Stimulated activated CD4-positive, alpha-beta T cell treated with anti-CD3 and anti-CD28 coated beads, Interleukin-1b, Interleukin-23, amount 100 ng/mL, for 48 hours (primary cell): ENCODE measurements around the gene TACO1.
A peak's percentile ranks its signal among the peaks of the same experiment; 100 is the strongest.

Source experiments
- DNase-seq: peaks from one replicate; pipeline ENCODE4 v3.0.0-alpha.2; 2020

Gene TACO1

DNA sequence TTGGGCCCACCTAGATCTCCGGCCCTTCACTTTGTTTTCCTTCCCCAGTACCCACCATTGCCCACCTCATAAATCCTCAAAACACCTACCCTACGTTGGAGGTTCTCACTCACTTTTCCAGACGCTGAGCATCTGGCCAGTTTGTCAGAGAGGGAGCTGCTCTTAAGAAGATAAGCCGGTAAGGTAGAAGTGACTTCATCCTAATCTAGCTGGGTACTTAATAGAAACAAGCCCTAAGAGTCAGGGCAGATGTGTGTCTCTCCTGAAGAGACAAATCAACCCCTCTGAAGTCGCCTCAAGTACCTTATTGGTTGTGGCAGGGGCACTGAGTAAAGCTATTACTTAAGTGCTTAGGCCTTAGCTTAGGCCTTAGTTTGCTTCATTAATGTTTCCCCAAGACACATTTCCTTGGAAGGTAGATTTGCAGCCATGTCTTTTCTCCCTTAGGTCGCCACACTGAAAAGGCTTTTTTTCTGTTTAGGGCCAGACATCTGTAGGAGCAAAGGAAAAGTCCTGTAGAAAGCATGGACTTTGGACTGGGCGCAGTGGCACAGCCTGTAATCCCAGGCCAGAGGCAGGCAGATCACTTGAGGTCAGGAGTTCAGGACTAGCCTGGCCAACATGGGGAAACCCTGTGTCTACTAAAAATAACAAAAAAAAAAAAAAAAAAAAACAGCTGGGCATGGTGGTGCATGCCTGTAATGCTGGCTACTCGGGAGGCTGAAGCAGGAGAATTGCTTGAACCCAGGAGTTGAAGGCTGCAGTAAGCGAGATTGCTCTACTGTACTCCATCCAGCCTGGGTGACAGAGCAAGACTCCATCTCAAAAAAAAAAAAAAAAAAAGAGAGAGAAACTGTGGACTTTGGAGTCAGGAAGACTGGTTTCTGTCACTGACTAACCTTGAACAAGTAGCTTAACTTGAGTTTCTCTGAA lies 1.0 kb downstream of the TACO1 start:
- DNase-seq, result no peak

DNA sequence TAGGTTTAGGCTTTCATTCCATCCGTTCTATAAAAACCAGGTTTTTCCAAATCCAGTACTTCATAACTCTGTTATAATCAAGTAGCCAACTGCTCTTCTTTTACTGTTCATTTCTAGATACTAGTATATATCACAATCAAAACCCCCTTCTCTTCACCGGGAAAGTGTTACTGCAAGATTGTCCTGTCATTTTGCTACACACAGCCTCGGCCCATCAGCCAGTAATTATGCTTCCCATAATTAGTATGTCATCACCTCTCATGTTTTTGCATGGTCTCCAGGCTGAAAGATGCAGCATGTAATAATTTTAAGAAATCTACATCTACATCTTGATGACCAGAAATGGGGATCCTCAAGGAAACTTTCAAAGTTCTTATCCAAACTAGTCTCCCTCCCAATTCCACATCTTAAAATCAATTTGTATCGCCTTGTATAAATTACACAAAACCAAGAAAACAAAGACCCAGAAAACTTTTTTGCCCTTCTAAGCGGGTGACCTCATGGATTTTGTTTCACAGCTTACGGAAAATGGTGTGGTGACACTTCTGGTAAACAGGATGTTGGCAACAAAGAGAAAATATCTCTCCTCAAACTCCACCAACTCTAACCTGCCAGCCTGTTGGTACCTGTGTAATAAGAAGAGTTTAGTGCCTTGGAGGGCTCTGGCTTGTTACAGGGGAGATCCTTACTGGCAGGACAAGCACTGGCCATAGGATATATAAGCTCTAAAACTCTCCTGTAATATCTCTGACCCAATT lies 9.3 kb downstream of the TACO1 start:
- DNase-seq, result peak; percentile 26

DNA sequence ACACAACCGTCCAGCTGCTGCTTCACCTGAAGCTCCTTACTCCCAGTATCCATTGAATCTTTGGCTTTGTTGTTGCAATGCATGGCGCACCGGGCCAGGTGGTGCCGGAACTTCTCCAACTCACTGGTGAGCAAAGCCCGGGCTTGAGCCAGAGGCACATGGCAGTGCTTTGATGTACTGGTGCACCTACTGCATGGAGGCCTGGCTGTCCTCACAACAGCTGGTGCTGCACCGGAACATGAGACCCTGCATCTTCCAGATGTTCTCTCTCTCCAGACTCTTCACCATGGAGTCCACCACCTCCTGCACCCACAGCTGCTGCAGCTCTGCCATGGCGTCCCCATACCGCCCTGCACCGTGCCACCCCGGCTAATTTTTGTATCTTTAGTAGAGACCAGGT lies 10.2 kb downstream of the TACO1 start:
- no peak for DNase-seq

DNA sequence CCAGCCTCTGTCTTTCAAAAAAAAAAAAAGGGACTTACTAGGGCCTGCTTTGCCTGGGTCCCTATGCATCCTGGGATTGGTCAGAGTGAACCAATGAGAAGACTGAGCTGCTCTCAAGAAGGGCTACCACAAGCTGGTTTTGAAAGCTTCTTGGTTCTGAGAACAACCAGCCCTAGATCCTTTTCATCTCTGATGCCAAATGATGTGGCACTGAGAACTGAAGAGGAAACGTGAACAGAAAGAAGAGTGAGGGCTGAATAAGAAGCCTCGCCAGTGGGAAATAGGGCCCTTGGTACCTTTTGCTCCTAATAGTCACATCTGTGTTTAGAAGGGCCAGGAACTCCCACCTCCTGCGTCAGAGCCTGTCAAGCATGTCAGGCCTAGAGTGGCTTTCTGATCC lies 10.7 kb downstream of the TACO1 start:
- peak; percentile 43 for DNase-seq

DNA sequence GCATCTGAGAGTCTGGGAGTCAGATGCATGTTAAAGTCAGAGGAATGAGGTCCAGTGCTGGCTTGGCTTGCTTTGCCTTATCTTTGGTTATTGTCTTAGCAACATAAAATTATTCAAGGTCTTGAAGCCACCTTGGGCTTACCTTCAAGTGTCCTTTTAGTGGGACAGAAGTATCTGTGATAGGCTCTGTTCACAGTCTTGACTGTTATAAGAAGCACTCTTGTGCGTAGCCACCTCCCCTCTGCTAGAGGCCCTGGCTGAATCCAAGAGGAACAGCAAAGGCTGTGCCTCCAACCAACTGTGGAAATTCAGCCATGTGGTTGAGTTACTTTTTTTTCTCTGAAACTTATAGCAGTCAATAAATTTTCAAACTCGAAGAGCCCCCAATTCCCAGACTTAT lies 13.0 kb downstream of the TACO1 start:
- no peak for DNase-seq

DNA sequence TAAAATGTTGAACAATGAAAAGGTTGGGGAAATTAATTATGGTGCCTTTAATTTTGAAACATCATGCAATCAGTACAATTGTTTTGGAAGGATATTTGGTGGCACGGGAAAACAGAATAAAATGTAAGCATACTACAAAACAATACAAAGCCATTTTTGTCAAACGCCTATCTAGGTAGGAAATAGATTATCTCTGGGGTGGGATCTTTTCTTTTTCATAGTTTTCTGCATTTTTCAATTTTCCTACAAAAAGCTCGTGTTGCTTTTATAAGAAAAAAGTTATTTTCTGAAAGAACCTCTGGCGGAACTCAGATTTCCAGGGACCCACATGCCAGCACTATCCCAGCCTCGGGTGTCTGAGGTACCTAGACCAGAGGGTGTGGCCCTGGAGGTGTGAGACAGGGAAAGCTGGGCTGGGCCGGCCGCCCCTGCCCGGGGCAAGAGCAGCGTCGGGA lies 20.6 kb downstream of the TACO1 start:
- no peak for DNase-seq

DNA sequence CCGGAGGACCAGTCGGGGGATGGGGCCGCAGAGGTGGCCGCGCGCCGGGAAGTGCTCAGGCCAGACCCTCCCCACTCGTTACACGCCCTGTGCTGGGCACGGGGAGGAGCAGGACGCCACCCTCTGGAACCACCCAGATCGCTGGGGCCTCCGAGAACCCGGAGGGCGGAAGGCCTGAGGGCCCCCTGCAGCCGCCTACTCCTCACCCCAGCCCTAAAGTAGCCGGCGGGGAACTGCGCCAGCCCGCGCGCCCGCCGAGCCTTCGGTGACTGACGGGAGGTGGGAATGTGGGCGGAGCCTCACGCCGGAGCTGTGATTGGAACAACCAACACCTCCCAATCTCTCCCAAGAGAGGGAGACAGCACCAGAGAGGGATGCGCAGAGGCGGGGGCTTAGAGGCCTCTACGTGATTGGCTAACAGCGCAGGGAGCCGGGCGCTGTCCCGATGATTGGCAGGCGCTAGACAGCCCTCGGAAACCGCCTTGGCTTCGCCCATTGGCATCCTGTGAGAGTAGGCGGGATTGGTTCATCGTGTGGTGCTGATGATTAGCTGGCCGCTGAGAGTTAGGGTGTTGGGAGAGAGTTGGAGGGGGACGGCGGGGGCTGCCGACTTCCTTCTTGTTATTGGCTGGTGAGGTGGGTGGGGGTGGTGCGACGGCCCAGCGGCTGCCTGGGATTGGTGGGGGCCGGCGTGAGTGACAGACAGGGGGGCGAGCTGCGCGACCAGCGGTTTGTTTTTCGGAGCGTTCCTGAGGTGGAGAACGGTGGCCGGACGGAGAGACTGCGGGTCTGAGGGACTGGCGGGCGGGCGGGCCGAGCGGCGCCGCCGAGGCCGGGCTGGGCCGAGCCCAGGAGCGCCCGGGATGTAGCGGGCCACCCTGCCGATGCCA lies 21.2 kb downstream of the TACO1 start, which contains the start of gene MAP3K3:
Gene MAP3K3 (plus strand): TSS at position 734 of the 890 bp plus-strand sequence. CDS start 343 bp downstream, outside the sequence.
- peak; percentile 99 for DNase-seq

DNA sequence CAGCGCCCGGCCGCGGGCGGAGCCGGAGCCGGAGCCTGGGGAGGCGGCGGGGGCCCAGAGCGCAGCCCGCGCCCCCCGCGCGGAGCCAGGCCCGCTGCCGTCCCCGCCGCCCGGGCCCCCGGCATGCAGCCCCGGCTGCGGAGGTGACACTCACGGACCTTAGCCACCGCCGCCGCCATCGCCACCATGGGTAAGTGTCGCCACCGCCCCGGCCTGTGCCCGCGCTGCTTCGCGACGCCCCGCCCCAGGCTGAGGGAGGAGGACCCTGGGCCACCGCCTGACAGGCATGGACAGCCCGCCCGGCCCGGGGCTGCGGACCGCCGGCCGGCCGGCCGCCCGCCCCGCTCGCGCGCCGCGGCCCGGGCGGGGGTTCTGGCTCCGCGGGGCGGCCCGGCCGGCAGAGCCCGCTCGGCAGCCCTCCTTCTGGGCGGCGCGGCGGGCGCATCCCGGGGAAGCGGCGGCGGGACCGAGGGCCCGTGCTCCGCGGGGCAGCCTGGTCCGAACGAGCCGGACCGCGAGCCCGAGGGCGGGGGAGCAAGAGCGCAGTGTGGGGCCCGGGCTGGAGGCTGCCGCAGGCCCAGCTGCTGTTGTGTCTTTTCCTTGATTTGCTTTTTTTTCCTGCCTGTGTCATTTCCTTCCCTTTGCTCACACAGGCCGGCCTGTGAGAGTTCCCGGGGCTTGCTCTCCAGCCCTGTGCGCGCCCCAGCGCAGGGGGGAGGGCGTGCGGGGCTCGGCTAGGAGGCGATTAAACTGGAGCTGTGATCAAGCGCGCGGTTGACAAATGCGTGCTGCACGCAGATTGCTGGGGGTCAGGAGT lies 22.1 kb downstream of the TACO1 start:
- DNase-seq, result peak; percentile 49

DNA sequence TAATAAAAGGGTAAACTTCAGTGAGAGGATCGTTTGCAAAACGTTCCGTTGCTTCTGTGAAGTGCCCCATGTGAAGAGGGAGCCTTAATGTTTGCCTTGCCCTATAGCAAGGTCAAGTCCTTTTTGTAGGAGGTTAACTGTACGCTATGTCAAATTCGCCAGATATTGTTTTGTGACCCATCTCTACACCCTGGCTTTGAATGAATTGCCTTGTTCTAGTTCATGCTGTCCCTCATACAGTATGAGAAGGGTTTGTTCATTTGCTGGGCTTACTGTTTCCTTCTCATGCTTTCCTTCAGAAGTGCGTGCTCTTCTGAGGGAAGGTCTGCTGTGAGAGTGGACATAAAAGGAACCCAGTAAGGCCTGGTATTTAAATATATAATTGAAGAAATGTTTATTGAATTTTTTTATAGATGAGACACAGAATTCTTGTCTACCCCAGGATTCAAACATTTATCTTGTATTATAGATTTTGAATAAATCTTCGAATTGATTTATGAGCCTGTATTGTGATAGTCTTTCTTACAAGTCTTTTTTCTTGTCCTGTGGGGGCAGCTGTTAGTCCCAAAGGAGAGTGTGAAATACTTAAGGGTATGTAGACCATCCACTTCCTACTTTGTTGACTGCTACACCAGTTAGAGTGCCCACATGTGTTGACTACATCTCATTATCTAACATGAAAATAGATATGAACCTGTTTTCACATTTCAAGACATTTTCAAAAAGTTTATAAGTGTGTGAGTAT lies 23.3 kb downstream of the TACO1 start:
- DNase-seq, result no peak

DNA sequence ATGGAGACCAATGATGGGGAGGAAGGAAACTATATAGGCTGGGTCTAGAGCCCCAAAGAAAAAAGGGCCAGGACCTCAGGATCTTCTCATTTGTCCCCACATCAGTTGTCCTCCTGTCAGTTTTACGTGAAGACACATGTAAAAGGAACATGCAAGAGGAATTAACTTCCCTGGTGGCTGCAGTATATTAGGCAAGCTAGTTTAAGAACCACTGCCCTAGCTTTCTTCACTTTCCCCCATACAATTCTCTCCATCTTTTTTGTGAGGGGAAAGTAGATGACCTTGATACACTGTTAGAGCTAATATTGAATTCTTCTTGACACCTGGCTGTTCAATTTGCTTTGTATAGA lies 23.8 kb downstream of the TACO1 start:
- no peak for DNase-seq

DNA sequence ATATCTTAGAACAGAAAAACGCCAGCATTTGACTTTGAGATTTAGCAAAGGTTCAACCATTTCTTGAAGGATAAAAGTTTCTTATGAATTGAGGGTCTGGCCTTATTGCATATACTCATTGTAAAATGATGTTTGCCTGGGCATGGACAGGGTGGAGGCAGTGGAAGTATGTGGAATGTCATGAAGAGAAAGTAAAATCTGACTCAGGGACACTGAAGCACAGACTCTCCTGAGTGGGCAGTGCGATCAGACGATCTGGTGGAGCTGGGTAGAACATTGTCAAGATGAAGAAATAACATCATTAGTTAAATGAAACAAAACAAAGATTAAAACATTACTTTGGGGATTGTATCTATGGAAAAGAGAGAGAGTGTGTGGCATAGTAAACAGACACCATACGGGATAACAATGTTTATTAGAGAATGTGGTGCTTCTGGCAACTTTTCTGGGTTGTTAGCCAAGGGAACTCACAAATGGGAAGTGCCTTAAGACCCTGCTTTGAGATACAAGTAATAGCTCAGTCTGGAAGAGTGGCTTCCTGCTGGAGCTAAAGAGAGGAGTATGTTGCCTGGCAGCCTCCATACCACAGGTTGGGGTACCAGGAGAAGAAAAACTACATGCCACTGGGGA lies 26.0 kb downstream of the TACO1 start:
- no peak for DNase-seq

DNA sequence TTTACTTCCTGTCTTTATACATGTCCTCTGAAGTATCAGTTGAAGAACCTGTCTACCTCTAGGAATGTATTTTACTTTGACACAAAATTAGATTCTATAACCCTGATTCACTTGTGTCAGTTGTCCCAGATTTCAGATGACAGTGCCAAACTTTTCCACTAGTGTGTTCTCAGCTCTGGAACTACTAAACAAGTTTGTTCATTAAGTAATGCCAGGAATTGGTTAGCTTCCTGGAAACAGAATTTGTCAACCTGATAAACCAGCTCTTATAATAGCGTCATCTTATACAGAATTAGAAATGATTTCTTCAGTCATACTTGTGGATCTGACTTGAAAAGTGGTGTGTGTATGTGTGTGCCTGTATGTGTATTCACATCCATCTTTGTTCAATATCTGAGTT lies 28.9 kb downstream of the TACO1 start:
- no peak for DNase-seq

DNA sequence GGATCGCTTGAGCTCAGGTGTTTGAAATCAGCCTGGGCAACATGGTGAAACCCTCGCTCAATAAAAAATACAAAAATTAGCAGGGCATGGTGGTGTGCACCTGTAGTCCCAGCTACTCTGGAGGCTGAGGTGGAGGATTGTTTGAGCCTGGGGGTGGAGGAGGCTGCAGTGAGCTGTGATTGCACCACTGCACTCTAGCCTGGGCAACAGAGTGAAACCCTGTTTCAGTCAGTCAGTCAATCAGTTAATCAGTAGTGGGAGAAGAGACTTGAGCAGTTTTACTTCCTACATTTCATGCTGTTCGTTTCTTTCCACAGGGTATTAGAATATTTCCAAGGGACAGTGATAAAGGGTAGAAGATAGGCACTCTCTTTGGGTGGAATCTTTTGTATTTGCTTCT lies 30.4 kb downstream of the TACO1 start:
- DNase-seq, result no peak

DNA sequence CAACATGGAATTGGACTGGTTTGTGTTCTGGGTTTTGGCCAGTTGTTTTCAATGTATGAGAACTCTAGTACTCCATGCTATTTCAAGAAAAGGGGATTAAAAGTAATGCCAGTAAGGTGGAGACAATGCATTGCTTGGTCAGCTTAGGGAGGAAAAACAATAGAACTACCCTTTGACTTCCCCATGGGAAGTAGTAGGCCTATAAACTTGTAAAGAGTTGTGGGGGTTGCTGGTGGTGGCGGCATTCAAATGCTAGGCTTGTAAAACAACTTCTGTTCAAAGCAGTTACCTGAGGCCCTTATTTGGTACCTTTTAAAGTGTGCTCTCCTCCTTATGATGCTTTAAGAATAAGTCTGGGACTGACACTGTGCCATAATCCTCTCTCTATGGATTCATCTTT lies 30.9 kb downstream of the TACO1 start:
- DNase-seq, result no peak

DNA sequence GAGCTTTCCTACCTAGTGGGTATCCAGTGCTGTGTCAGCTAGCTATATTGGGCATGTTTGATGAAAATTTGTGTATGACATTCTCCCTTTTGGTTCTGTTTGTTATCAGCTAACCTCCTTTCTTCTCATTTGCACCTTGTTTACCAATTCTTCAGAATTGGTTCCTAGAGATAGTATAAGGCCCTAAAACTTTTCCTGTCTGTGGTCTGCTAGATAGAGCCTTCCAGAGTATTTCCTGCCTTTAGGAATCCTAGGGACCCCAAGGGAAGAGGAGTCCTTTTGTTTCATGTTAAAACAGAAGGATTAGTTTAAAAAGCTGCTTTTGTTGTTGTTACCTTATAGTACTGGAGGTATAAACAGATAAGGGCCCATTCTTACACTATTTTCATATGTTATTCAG lies 33.0 kb downstream of the TACO1 start:
- no peak for DNase-seq

DNA sequence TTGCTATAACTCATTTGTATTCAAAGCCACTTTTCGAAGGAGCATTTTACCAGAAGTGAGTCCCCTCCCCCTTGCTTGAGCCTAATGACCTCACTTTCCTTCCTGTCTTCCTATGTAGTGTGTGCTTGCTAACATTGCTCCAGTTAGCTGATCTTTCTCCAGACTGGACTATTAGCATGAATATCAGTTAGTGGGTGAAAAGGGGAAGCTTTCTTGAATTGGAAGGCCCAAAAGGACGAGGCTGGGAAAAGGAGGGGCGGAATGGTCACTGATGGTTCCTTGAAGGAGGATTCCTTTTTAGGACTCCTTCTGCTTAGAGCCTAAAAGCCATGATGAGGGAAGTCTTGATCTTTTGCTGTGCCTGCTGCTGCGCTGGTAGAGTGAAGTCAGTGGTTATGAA lies 33.5 kb downstream of the TACO1 start:
- DNase-seq, result no peak

DNA sequence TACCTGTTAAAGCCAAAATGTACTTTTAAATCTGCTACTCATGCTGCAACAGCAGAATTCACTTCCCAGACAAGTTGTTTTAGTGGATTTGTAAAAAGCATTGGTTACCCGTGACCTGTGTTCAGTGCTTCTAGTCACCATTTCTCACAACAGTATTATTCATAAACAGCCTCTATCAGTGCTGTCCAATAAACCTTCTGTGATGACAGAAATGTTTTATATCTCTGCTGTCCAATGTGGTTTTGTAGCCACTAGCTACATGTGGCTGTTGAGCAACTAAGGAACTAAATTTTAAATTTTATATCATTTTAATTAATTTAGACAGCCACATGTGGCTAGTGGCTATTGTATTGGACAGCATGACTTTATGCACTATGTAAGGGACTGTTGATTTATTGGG lies 34.1 kb downstream of the TACO1 start:
- DNase-seq, result no peak

DNA sequence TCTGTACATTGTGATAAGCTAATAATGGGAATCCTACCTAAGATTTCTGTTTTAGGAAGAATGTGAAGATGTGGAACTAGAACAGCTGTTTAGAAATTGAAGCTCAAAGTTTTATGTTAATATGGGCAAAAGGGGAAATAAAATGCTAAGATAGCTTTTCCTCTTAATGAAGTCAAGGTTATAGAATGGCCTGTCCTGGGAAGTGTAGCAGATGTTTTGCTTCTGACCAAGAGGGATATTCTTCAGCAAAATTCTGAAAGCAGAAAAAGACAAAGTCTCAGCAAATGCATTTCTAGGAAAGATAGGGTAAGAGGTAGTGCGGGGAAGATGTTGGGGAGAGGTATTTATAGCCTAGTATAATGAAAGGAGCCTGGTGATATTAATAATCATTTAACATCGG lies 34.6 kb downstream of the TACO1 start:
- DNase-seq, result no peak

DNA sequence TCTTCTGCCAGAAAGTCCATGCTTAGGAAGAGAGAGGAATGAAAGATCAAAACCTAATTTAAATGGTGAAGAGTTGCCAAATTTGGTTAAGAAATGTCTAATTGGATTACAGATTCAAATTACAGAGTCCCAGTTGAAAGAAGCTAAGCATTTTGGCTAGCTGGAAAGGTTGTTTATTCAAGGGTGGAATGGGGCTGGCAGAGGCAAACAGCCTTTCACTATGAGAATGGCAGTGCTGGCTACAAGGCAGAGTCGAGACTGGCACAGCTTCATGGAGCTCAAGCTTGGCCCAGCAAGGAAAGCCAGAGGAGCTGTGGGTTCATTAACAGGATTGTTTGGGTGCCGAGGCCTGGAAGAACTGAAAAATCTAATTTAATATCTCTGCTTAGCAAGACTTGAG lies 35.1 kb downstream of the TACO1 start:
- no peak for DNase-seq

DNA sequence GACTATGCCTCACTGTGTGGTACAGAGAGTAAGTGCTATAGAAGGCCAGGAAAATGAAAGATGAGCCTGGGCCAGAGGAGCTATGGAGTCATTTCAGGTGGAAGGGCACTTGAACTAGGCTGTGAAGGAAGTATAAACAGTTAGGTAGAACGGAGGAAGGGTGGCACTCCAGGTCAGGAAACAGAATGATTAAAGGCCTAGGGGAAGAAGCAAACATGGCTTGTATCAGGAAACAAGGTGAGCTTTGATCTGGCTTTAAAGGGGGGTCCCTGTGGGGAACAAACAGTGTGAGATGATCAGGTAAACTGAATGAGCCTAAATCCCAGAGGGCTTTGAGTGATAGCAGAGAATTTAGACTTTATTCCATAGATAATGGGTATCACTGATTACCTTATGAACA lies 38.4 kb downstream of the TACO1 start:
- DNase-seq, result no peak

DNA sequence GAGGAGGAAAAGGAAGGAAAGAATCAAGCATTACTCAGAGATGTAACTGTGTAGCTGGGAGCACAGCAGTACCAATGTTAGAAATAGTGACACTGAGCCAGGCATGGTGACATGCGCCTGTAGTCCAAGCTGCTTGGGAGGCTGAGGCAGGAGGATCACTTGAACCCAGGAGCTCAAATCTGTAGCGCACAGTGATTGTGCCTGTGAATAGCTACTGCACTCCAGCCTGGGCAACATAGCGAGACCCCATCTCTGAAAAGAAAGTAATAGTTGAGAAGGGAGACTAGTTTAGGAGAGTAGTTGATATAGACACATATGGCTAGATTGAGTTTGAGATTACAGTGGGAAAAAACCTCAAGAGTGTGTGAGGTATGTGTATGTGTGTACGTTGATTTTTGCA lies 39.3 kb downstream of the TACO1 start:
- DNase-seq, result no peak
